DND-41 (cell line): ENCODE results near the gene CPM.

Experiments
- CTCF ChIP-seq: IDR thresholded peaks from 2 replicates; pipeline ENCODE4 v1.5.1; 2012; ENCODE audit warnings: borderline replicate concordance, low read length, moderate library complexity, mild to moderate bottlenecking; ENCODE audit not compliant: poor library complexity, severe bottlenecking; ENCODE audit errors: extremely low read depth
- EZH2 ChIP-seq: IDR thresholded peaks from 3 replicates; pipeline ENCODE4 v1.6.1; 2012; ENCODE audit warnings: borderline replicate concordance, low read depth, mild to moderate bottlenecking, moderate library complexity, low read length, inconsistent platforms; ENCODE audit not compliant: severe bottlenecking

- no peak for TF ChIP-seq CTCF
- TF ChIP-seq EZH2: no peak
These were observed 116.8 kb downstream of the CPM start for GRCh38 chr12:68815928-68816800.
